ENCODE measurements around the gene SND1. TPM values are rescaled to one million over a fixed set of nuclear protein-coding genes. Genes with fewer than 3 reads are reported as not detected.

SND1 gene
- total RNA-seq, 1 experiment from 2014 or later: 147 TPM

DNA sequence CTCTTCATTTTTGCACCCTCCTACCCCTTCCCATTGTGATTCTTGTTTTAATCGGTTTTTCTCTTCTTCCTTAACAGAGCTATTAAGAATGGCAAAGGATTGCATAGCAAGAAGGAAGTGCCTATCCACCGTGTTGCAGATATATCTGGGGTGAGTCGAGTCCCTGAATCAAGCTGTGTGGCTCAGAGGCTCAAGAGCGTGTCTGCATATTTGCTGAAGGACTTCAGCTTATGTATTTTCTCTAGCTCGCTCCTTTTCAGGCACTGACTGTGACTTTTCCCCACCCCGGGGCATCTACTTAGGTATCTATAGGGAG is 252.6 kb downstream of the SND1 start:
- H3K27ac ChIP-seq: no peak overlapping the region
- peaks cover 12% of the 10 kb centered on the region for H3K4me1 ChIP-seq

DNA sequence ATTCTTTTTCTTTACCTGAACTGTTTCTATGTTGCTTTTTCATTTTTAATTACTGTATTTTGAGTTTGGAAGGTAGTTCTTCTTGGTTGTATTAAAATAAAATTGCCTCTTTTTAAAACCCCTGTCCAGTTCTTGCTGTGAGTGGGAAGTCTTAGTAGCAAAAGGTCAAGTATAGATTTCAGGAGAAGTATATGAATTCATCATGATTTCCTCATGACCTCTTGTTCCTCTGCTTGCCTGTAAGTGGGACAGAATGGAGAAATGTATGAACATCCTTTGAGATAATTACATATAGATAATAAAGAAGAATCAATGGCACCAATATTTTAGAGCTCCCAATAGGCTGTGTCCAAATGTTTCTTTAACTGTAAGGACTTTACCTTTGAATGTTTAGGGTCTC is 253.0 kb downstream of the SND1 start:
- no peak for DNase-seq
- peaks cover 12% of the 10 kb centered on the region for H3K4me1 ChIP-seq
- no peaks in the 10 kb centered on the region for H3K36me3 ChIP-seq
- no peak overlapping the region for H3K27ac ChIP-seq
- H3K4me3 ChIP-seq: no peak overlapping the region
- no peaks in the 10 kb centered on the region for H3K27me3 ChIP-seq
- H3K9me3 ChIP-seq (replicated peaks): no peaks in the 10 kb centered on the region

More for the DNA sequence above, 252.6 kb downstream of the SND1 start:
- Histone ChIP-seq H3K9me3 (replicated peaks) (no peaks in the 10 kb centered on the region), H3K36me3 (no peaks in the 10 kb centered on the region), H3K4me3 (no peak overlapping the region), H3K27me3 (no peaks in the 10 kb centered on the region)
- no peak for DNase-seq

- Histone ChIP-seq H3K9me3 (replicated peaks) (no peaks in the 10 kb centered on the region), H3K36me3 (0 out of 2 replicates have a peak, but pooled peaks cover 3% of the 10 kb centered on the region), H3K27ac (no peak overlapping the region), H3K4me3 (no peak overlapping the region), H3K27me3 (no peaks in the 10 kb centered on the region), H3K4me1 (peaks cover 12% of the 10 kb centered on the region)
- no peak for DNase-seq
These were observed 253.7 kb downstream of the SND1 start for GRCh38 chr7:127905491-127906330.

- Histone ChIP-seq H3K27ac (no peak overlapping the region), H3K9me3 (replicated peaks) (no peaks in the 10 kb centered on the region), H3K4me3 (no peak overlapping the region), H3K36me3 (0 out of 2 replicates have a peak, but pooled peaks cover 3% of the 10 kb centered on the region), H3K4me1 (peaks cover 12% of the 10 kb centered on the region), H3K27me3 (no peaks in the 10 kb centered on the region)
- peak in 1 of 2 experiments; percentile 26 for DNase-seq
These were observed 255.4 kb downstream of the SND1 start for GRCh38 chr7:127907110-127908040.

DNA sequence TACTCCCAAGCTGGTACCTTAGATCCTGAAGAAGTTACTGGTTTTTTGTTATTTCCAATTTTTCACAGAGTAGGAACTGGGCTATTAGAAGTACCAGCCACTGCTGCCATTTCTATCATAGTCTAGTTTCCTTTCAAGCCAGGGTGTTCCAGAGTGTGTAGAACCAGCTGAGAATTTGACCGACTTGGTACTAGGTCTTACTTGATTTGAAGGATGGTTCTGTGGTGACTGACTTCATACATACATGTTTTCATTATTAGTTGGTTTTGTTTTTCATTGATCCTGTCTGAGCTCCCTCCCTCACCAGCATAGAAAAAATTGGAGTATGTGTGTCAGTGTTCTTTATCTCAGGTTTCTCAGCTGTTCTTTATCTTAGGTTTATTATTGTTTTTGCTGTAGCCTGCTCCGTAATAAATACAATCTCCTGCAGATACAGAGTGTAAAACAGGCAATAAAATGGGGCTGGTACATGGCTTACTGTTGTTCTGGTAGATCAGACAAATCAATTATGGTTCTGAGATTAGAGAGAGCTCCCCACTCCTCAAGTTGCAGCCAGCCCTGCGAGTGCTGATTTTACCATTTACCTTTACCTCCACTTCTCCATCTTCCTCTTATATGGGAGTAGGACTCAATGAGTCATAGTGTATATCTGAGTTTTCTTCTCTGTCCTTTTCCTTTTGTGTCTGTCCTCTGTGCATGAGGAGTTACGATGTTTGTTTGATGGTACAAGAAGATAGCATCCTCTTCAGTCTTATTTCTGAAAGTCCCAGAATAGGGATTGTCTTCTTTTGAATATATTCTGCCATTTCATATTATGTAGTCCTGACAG is 256.6 kb downstream of the SND1 start:
- Histone ChIP-seq H3K4me3 (no peak overlapping the region), H3K27ac (no peak overlapping the region), H3K9me3 (replicated peaks) (no peaks in the 10 kb centered on the region), H3K36me3 (0 out of 2 replicates have a peak, but pooled peaks cover 3% of the 10 kb centered on the region), H3K27me3 (no peaks in the 10 kb centered on the region), H3K4me1 (peaks cover 12% of the 10 kb centered on the region)
- DNase-seq: no peak

DNA sequence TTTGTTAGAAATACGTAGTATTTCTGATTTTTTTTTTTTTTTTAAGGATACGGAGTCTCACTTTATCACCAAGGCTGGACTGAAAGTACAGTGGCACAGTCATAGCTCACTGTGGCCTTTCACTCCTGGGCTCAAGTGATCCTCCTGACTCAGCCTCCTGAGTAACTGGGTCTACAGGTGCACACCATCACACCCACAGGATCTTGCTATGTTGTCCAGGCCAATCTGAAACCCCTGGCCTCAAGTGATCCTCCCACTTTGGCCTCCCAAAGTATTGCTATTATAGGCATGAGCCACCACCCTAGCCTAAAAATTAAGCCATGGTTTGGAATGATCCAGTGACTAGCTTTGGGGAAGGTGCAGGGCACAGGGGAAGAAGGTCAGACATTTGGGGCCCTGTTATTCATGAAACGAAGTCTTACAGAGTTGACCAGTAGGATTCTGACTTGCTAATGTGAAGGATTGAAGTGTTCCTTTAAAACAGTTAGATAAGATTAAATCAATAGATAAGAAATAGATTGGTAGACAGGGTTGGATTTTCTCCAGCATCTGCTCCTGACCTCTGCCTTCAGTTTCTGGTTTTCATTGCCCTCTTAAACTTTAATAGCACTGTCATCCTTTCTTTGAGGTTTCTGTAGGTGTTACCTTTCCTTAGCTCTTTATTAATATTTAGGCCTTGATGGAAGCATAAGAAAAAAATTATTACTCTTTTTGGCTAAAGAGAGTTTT is 257.6 kb downstream of the SND1 start:
- DNase-seq: no peak
- Histone ChIP-seq H3K27me3 (no peaks in the 10 kb centered on the region), H3K4me1 (peaks cover 12% of the 10 kb centered on the region), H3K4me3 (no peak overlapping the region), H3K9me3 (replicated peaks) (no peaks in the 10 kb centered on the region), H3K27ac (no peak overlapping the region), H3K36me3 (0 out of 2 replicates have a peak, but pooled peaks cover 3% of the 10 kb centered on the region)

DNA sequence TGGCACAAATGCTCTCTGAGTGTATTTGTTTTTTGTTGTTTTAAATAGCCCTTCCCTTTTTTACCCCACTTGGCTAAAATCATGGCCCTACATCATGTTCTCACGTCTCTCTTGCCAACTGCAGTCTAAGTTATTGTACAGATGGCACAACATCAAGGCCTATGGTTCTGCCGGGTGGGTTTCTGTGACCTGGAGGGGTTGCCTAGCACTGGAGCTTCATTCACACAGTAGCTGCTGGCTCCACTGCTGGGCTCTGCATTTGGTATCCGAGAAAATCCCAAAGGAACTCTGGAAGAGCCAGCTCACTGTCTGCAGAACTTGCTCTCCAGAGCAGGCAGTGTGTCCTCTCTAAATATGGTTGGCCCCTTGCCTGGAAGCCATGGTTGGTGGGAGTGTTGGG is 258.7 kb downstream of the SND1 start:
- no peak overlapping the region for H3K27ac ChIP-seq

DNA sequence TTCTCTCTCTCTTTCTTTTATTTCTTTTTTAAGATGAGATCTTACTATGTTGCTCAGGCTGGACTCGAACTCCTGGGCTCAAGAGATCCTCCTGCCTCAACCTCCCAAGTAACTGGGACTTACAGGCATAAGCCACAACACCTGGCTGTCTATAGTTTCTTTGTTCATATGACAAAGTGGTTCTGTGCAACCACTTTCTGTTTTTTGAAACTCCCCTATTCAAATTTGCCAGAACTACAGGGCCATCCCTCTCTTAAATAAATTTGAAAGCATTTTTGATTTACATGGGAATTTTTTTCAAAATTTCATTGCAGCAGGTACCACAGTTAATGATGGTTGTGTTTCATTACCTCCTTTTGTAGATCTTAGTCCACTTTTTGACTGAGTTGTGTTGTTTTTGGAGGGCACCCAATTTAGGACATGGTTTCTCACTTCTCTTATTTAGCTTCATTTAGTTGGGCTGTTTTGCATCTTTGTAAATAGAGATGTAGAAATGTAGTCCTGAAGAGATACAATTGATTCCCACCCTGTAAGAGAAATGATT is 260.0 kb downstream of the SND1 start:
- H3K4me3 ChIP-seq: no peak overlapping the region
- H3K36me3 ChIP-seq: 0 out of 2 replicates have a peak, but pooled peaks cover 3% of the 10 kb centered on the region

More for the DNA sequence above, 258.7 kb downstream of the SND1 start:
- Histone ChIP-seq H3K4me3 (no peak overlapping the region), H3K4me1 (peaks cover 12% of the 10 kb centered on the region), H3K36me3 (0 out of 2 replicates have a peak, but pooled peaks cover 3% of the 10 kb centered on the region), H3K9me3 (replicated peaks) (no peaks in the 10 kb centered on the region), H3K27me3 (no peaks in the 10 kb centered on the region)
- DNase-seq: no peak

DNA sequence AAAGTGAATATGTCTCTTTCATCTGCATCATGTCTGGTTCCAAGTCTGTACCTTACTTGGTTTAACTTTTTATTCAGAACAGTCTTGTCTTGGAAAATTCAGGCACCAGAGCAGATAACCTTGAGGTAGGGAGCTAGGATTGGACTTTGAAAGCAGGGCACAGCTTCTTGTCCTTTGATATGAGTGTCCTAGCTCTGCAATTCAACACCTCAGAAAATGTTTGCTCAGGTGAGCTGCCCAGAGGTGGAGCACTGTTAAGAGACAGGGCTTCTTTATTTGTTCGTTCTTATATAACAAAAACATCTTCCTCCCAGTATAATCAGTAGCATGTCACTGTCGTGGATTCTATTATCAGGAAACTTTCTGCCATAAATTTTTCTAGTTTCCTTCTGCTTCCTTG is 260.9 kb downstream of the SND1 start:
- Histone ChIP-seq H3K27me3 (no peaks in the 10 kb centered on the region), H3K27ac (no peak overlapping the region), H3K36me3 (0 out of 2 replicates have a peak, but pooled peaks cover 3% of the 10 kb centered on the region), H3K4me3 (no peak overlapping the region), H3K9me3 (replicated peaks) (no peaks in the 10 kb centered on the region), H3K4me1 (peaks cover under 1% of the 10 kb centered on the region)
- no peak for DNase-seq

More for the DNA sequence above, 260.0 kb downstream of the SND1 start:
- no peak overlapping the region for H3K27ac ChIP-seq
- no peaks in the 10 kb centered on the region for H3K9me3 ChIP-seq (replicated peaks)
- peaks cover 9% of the 10 kb centered on the region for H3K4me1 ChIP-seq
- DNase-seq: no peak
- H3K27me3 ChIP-seq: no peaks in the 10 kb centered on the region

GRCh38 chr7:127913686-127914085 is 261.7 kb downstream of the SND1 start:
- Histone ChIP-seq H3K27me3 (no peaks in the 10 kb centered on the region), H3K36me3 (0 out of 2 replicates have a peak, but pooled peaks cover 3% of the 10 kb centered on the region), H3K27ac (no peak overlapping the region), H3K4me1 (no peaks in the 10 kb centered on the region), H3K9me3 (replicated peaks) (no peaks in the 10 kb centered on the region), H3K4me3 (no peak overlapping the region)
- DNase-seq: no peak

GRCh38 chr7:127914693-127915092 is 262.7 kb downstream of the SND1 start:
- Histone ChIP-seq H3K4me3 (no peak overlapping the region), H3K27me3 (no peaks in the 10 kb centered on the region), H3K9me3 (replicated peaks) (no peaks in the 10 kb centered on the region), H3K36me3 (0 out of 2 replicates have a peak, but pooled peaks cover 3% of the 10 kb centered on the region), H3K4me1 (no peaks in the 10 kb centered on the region), H3K27ac (no peak overlapping the region)
- DNase-seq: no peak

- Histone ChIP-seq H3K27ac (no peak overlapping the region), H3K36me3 (no peaks in the 10 kb centered on the region)
- no peak for DNase-seq
These were observed 264.7 kb downstream of the SND1 start for GRCh38 chr7:127916735-127917134.

GRCh38 chr7:127918130-127918529 is 266.1 kb downstream of the SND1 start:
- Histone ChIP-seq H3K4me1 (no peaks in the 10 kb centered on the region), H3K27ac (no peak overlapping the region), H3K36me3 (no peaks in the 10 kb centered on the region), H3K9me3 (replicated peaks) (no peaks in the 10 kb centered on the region), H3K4me3 (no peak overlapping the region), H3K27me3 (no peaks in the 10 kb centered on the region)
- no peak for DNase-seq

More at GRCh38 chr7:127916735-127917134, 264.7 kb downstream of the SND1 start:
- no peak overlapping the region for H3K4me3 ChIP-seq
- H3K27me3 ChIP-seq: no peaks in the 10 kb centered on the region
- no peaks in the 10 kb centered on the region for H3K4me1 ChIP-seq
- no peaks in the 10 kb centered on the region for H3K9me3 ChIP-seq (replicated peaks)
